GM12891 (cell line): Measurements from ENCODE around the gene INSR.
"Not testable (repeated sequence)": the region's sequence is repeated elsewhere in the genome, so short reads cannot be mapped to it uniquely, and the experiment has no call there.

Experiments
- DNase-seq: peaks from one replicate; pipeline ENCODE4 v3.0.0; 2011; ENCODE audit warnings: low spot score; ENCODE audit not compliant: insufficient read length
- FAIRE-seq: peaks from 2 replicates; lab custom pipeline; 2011; peaks lifted over from hg19 to GRCh38; lab: Jason Lieb, UNC
- PAX5 ChIP-seq: IDR thresholded peaks from 2 replicates; pipeline ENCODE4 v1.6.1; 2011; ENCODE audit warnings: low read length, moderate library complexity, mild to moderate bottlenecking; ENCODE audit not compliant: insufficient read depth, severe bottlenecking
- POLR2A ChIP-seq: IDR thresholded peaks from 2 replicates; pipeline ENCODE4 v1.6.1; 2011; ENCODE audit warnings: low read depth, low read length, control low read depth
- POLR2AphosphoS5 ChIP-seq: IDR thresholded peaks from 2 replicates; pipeline ENCODE4 v1.6.1; 2011; ENCODE audit warnings: low read depth, low read length, control low read depth
- POU2F2 ChIP-seq: IDR thresholded peaks from 2 replicates; pipeline ENCODE4 v1.6.1; 2011; ENCODE audit warnings: low read depth, mild to moderate bottlenecking, control low read depth, low read length, moderate library complexity
- SPI1 ChIP-seq: IDR thresholded peaks from 2 replicates; pipeline ENCODE4 v1.6.1; 2011; ENCODE audit warnings: low read depth, low read length, control low read depth
- TAF1 ChIP-seq: IDR thresholded peaks from 2 replicates; pipeline ENCODE4 v1.6.1; 2011; ENCODE audit warnings: low read depth, low read length, control low read depth

Gene INSR

GRCh38 chr19:7328647-7329046 is 34.4 kb upstream of the INSR start:
- TF ChIP-seq SPI1 (no peak), POU2F2 (no peak), PAX5 (no peak), POLR2A (no peak), TAF1 (no peak), POLR2AphosphoS5 (no peak)
- FAIRE-seq = no peak
- no peak for DNase-seq

- TF ChIP-seq TAF1 = no peak
- TF ChIP-seq PAX5 = no peak
- TF ChIP-seq POU2F2 = no peak
- TF ChIP-seq POLR2A = no peak
- no peak for TF ChIP-seq SPI1
- TF ChIP-seq POLR2AphosphoS5 = no peak
- DNase-seq (no peak), FAIRE-seq (no peak)
These were observed 33.6 kb upstream of the INSR start for GRCh38 chr19:7327802-7328201.

DNA sequence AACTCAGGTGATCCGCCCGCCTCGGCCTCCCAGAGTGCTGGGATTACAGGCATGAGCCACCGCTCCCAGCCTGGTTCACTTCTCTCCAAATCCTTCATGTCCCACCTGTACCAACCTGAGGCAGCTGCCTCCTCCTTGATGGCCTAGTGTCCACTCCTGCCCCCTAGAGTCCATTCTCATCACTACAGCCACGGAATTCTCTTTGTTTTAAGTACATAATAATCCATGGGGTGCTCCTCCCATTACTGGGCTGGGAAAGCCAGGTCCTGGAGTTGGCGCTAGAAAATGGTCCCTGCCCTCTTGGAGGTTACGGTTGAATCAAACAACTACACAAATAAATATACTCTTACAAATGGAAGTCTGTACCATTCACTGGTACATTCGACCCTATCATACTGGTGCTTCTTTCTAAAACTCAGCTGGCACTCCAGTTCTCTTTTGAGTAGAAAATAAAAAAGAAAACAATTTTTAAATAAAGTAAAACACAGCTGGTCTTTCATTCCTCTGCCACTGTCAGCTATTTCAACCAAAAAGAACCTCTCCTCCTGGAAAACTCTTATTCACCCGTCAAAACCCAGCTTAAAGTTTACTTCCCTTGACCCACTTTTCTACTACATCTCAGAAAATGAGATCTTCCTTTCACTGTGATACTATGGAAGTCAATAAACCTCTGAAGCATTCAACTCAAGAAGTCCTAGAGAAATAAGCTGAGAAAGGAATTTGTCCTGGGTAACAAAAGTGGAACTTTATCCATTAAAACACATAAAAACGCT is 32.1 kb upstream of the INSR start:
- no peak for FAIRE-seq
- TF ChIP-seq POU2F2 = no peak
- TF ChIP-seq PAX5 = no peak
- no peak for TF ChIP-seq TAF1
- TF ChIP-seq POLR2A = no peak
- no peak for TF ChIP-seq SPI1
- TF ChIP-seq POLR2AphosphoS5 = no peak
- no peak for DNase-seq

- no peak for DNase-seq
- TF ChIP-seq TAF1 (no peak), POLR2A (no peak), POLR2AphosphoS5 (no peak), SPI1 (no peak), POU2F2 (no peak), PAX5 (no peak)
- no peak for FAIRE-seq
These were observed 24.0 kb upstream of the INSR start for GRCh38 chr19:7318176-7318575.

DNA sequence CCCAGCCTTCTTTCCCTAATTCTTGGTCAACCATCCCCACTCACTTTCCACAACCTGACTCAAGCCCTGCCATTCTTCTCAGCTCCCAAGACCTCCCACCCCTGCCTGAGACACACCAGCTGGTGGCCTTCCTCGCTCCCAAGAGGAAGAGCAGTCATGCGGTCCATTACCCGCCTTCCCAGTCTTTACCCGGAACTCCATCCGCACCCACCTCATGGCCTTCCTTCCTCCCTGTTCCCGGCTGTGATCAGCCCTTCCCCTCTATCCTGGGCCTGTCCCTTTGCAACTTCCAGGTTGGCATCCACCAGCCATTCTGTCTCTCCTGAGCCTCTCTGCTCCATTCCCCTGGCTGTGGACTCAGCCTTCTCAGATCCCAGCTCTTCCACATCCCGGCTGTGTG is 18.6 kb upstream of the INSR start:
- TF ChIP-seq PAX5 (no peak), SPI1 (no peak), POU2F2 (no peak), POLR2AphosphoS5 (no peak), POLR2A (no peak), TAF1 (no peak)
- FAIRE-seq = no peak
- DNase-seq = no peak

GRCh38 chr19:7311911-7312310 is 17.7 kb upstream of the INSR start:
- no peak for TF ChIP-seq TAF1
- no peak for TF ChIP-seq POLR2AphosphoS5
- TF ChIP-seq POU2F2 = no peak
- no peak for TF ChIP-seq PAX5
- TF ChIP-seq SPI1 = no peak
- TF ChIP-seq POLR2A = no peak
- no peak for FAIRE-seq

DNA sequence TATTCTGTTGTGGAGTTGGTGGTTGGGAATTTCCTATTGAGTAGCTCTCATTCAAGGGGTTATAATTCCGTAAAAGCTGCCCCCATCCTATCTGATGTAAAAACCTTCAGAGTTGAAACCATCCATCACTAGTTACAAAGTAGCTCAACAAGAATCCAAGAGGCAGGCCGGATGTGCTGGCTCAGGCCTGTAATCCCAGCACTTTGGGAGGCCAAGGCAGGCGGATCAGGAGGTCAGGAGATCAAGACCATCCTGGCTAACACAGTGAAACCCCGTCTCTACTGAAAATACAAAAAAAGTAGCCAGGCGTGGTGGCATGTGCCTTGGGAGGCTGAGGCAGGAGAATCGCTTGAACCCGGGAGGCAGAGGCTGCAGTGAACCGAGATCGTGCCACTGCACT is 14.1 kb upstream of the INSR start:
- FAIRE-seq = not testable (repeated sequence)

More at GRCh38 chr19:7311911-7312310, 17.7 kb upstream of the INSR start:
- DNase-seq = no peak

DNA sequence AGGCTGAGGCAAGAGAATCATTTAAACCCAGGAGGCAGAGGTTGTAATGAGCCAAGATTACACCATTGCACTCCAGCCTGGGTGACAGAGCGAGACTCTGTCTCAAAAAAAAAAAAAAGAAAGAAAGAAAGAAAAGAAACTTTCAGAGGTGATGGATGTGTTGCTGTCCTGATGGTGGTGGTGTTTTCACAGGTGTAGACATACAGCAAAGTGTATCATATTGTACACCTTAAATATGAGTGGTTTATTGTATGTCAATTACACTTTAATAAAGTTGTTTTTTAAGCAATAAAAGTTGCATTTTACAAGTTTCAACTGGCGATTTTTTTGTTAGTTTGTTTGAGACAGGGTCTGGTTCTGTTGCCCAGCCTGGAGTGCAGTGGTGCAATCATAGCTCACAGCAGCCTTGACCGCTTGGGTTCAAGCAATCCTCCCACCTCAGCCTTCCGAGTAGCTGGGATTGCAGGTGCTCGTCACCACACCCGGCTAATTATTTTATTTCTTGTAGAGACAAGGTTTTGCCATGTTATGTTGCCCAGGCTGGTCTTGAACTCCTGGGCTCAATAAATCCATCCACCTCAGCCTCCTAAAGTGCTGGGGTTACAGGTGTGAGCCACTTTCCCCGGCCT is 13.5 kb upstream of the INSR start:
- no peak for TF ChIP-seq PAX5
- no peak for TF ChIP-seq POLR2AphosphoS5
- TF ChIP-seq SPI1 = no peak
- no peak for TF ChIP-seq TAF1
- no peak for TF ChIP-seq POU2F2
- TF ChIP-seq POLR2A = no peak
- no peak for FAIRE-seq
- no peak for DNase-seq

More for the DNA sequence above, 14.1 kb upstream of the INSR start:
- DNase-seq = not testable (repeated sequence)

GRCh38 chr19:7304200-7304599 is 10.0 kb upstream of the INSR start:
- DNase-seq = no peak
- no peak for FAIRE-seq
- no peak for TF ChIP-seq SPI1
- no peak for TF ChIP-seq POLR2AphosphoS5
- TF ChIP-seq PAX5 = no peak
- no peak for TF ChIP-seq TAF1
- no peak for TF ChIP-seq POLR2A
- no peak for TF ChIP-seq POU2F2

GRCh38 chr19:7303470-7303869 is 9.3 kb upstream of the INSR start:
- FAIRE-seq = no peak
- DNase-seq = no peak
- TF ChIP-seq POLR2AphosphoS5 (no peak), PAX5 (no peak), TAF1 (no peak), POLR2A (no peak), POU2F2 (no peak)
